GM15510 (cell line): ENCODE results near the gene DHX36.

ENCODE experiments used
- POLR2A ChIP-seq: IDR thresholded peaks from 3 replicates; pipeline ENCODE4 v1.6.1; 2011; ENCODE audit warnings: borderline replicate concordance; ENCODE audit not compliant: insufficient read length; ENCODE audit errors: extremely low read depth

The DHX36 gene

GRCh38 chr3:154323891-154324738 lies at the start of gene DHX36:
Gene DHX36, minus strand, starts transcription at chr3:154324487. Its CDS starts 71 bp downstream, at chr3:154324416.
- peak; percentile 91 for TF ChIP-seq POLR2A

- TF ChIP-seq POLR2A, result no peak
Measured at GRCh38 chr3:154367221-154367620, 42.9 kb upstream of the DHX36 start.

GRCh38 chr3:154364849-154365248 lies 40.6 kb upstream of the DHX36 start:
- TF ChIP-seq POLR2A, result no peak

GRCh38 chr3:154361099-154361498 lies 36.8 kb upstream of the DHX36 start:
- TF ChIP-seq POLR2A, result no peak

- no peak for TF ChIP-seq POLR2A
Measured at GRCh38 chr3:154356009-154356408, 31.7 kb upstream of the DHX36 start.

GRCh38 chr3:154349223-154349622 lies 24.9 kb upstream of the DHX36 start:
- TF ChIP-seq POLR2A, result no peak

GRCh38 chr3:154345422-154346122 lies 21.3 kb upstream of the DHX36 start:
- TF ChIP-seq POLR2A, result no peak

- TF ChIP-seq POLR2A, result no peak
Measured at GRCh38 chr3:154338570-154338969, 14.3 kb upstream of the DHX36 start.

- no peak for TF ChIP-seq POLR2A
Measured at GRCh38 chr3:154338008-154338407, 13.7 kb upstream of the DHX36 start.

GRCh38 chr3:154334973-154335420 lies 10.7 kb upstream of the DHX36 start:
- TF ChIP-seq POLR2A, result no peak

GRCh38 chr3:154327871-154328270 lies 3.6 kb upstream of the DHX36 start:
- no peak for TF ChIP-seq POLR2A

- no peak for TF ChIP-seq POLR2A
Measured at GRCh38 chr3:154324919-154325318, 632 bp upstream of the DHX36 start.

- TF ChIP-seq POLR2A, result no peak
Measured at GRCh38 chr3:154316974-154317767, 7.1 kb downstream of the DHX36 start.

- TF ChIP-seq POLR2A, result no peak
Measured at GRCh38 chr3:154314152-154314551, 10.1 kb downstream of the DHX36 start.

- no peak for TF ChIP-seq POLR2A
Measured at GRCh38 chr3:154310840-154311239, 13.4 kb downstream of the DHX36 start.

- no peak for TF ChIP-seq POLR2A
Measured at GRCh38 chr3:154307363-154307762, 16.9 kb downstream of the DHX36 start.

GRCh38 chr3:154304936-154305335 lies 19.4 kb downstream of the DHX36 start:
- no peak for TF ChIP-seq POLR2A
